Neural crest cell (in vitro differentiated cells): ENCODE measurements around the gene RSPRY1. TPM values are rescaled to one million over a fixed set of nuclear protein-coding genes. Genes with fewer than 3 reads are reported as not detected.

Experiments
- DNase-seq: peaks from one replicate; pipeline ENCODE4 v3.0.0; 2021; ENCODE audit warnings: low read depth, mixed read lengths, low spot score
- H3K27ac Mint-ChIP-seq: one replicate; pipeline ENCODE4 v1.8.0; 2021; ENCODE audit warnings: mild to moderate bottlenecking, mixed read lengths; ENCODE audit not compliant: unreplicated experiment
- H3K27me3 Mint-ChIP-seq: 2 replicates; pipeline ENCODE4 v1.8.0; 2021; ENCODE audit warnings: low read depth, mild to moderate bottlenecking, mixed read lengths
- H3K36me3 Mint-ChIP-seq: 2 replicates; pipeline ENCODE4 v1.8.0; 2021; ENCODE audit warnings: low read depth, mild to moderate bottlenecking, mixed read lengths
- H3K4me1 Mint-ChIP-seq: 2 replicates; pipeline ENCODE4 v1.8.0; 2021; ENCODE audit warnings: mixed read lengths
- H3K4me3 Mint-ChIP-seq: one replicate; pipeline ENCODE4 v1.8.0; 2021; ENCODE audit warnings: mild to moderate bottlenecking, mixed read lengths
- H3K9me3 Mint-ChIP-seq: 2 replicates; pipeline ENCODE4 v1.8.0; 2021; ENCODE audit warnings: mixed read lengths
- total RNA-seq: library from RNA; stranded (reverse); gene quantifications from 2 replicates; pipeline ENCODE4 v1.2.1, GENCODE V29; 2021
- TF ChIP-seq, protein P1 (sequence below): fragments of 200-600 bp; sonication (generic); conservative IDR thresholded peaks from 2 replicates; pipeline ENCODE4 v1.5.0; 2021; ENCODE audit warnings: antibody characterized with exemption, mild to moderate bottlenecking

The RSPRY1 gene
- total RNA-seq, 1 donor from 2014 or later, result 53.4 TPM

DNA sequence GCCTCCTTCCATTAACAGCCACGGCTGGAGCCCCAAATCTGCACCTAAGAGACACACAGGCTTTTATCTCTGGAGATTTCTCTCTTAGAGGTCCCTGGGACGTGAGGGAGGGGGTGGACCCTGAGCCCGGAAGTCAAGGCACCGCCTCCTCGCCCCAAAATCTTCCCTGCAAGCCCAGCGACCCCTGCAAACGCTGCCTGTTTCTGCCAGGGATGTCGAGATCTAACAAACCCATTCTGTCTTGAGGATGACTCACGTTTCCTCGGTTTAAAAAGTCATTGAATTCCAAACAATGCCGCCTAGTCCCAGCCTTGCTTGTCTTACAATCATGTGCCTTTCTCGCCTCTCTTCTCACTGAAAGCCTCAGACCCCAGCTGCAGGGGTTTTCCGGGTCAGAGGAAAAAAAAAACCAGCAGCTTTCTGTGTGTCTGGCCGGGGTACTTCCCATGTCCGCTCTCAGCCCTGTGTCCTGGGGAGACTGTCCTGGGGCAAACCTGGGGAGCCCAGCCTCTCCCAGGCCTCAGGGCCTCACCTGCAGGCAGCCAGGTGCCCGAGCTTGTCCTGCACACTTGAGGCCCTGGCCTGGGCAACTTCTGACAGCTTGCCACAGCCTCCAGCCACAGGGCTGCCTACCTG, 74.3 kb downstream of the RSPRY1 start:
- Mint-ChIP-seq H3K27me3 (no peaks in the 10 kb centered on the region), H3K4me1 (peaks cover 33% of the 10 kb centered on the region), H3K27ac (peak overlapping the region; percentile 97), H3K36me3 (no peaks in the 10 kb centered on the region), H3K9me3 (no peaks in the 10 kb centered on the region), H3K4me3 (peak overlapping the region; percentile 79)
- TF ChIP-seq, protein P1, sequence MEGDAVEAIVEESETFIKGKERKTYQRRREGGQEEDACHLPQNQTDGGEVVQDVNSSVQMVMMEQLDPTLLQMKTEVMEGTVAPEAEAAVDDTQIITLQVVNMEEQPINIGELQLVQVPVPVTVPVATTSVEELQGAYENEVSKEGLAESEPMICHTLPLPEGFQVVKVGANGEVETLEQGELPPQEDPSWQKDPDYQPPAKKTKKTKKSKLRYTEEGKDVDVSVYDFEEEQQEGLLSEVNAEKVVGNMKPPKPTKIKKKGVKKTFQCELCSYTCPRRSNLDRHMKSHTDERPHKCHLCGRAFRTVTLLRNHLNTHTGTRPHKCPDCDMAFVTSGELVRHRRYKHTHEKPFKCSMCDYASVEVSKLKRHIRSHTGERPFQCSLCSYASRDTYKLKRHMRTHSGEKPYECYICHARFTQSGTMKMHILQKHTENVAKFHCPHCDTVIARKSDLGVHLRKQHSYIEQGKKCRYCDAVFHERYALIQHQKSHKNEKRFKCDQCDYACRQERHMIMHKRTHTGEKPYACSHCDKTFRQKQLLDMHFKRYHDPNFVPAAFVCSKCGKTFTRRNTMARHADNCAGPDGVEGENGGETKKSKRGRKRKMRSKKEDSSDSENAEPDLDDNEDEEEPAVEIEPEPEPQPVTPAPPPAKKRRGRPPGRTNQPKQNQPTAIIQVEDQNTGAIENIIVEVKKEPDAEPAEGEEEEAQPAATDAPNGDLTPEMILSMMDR, result no peak
- peak; percentile 33 for DNase-seq

DNA sequence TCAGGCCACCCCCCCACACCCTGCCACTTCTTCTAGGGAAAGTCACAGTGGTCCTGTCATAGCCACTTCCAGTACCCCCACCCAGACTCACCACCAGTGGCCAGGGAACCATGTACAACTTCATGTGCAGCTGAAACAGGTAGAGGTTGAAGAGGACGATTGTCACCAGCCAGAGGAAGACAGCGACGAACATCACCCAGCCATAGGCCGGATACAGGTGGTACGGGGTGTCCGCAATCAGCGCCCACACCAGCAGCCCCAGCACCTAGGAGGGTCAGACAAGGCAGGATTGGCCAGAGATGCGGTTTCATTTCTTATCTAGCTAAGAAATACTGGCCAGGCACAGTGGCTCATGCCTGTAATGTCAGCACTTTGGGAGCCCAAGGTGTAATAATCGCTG, 75.7 kb downstream of the RSPRY1 start:
- H3K36me3 Mint-ChIP-seq, result no peaks in the 10 kb centered on the region
- no peak overlapping the region for H3K4me3 Mint-ChIP-seq
- H3K27ac Mint-ChIP-seq, result peak overlapping the region; percentile 91
- no peaks in the 10 kb centered on the region for H3K27me3 Mint-ChIP-seq
- TF ChIP-seq, protein P1, result no peak
- no peaks in the 10 kb centered on the region for H3K9me3 Mint-ChIP-seq
- DNase-seq, result no peak
- H3K4me1 Mint-ChIP-seq, result peaks cover 35% of the 10 kb centered on the region

DNA sequence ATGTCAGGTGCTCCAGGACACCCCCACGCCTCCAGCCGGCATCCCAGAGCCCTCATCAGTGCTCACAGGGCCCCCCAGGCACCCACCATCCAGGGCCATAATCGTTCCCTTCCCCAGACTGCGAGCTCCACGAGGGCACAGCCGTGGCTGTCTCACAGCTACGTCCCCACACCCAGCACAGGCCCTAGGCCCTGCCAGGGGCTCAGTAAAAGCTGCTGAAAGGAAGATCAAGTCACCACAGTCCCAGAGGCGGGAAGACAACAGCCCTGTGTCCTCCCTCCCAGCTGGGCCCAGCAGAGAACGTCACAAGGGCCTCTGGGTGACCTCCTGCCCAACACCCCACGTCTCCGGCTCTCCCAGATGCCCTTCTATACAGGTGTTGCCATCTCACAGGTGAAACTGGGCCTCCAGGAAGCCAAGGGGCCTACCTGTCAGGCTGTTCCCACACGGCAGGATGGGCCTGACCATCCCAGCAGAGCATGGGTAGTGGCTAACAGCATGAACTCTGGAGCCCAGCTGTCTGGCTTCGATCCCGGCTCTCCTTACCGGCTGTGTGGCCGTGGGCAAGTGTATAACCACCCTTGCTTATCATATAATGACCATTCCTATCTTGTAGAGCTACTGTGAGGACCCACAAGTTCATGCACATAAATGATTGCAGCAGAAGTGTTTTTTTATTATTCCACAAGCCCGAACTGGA, 76.9 kb downstream of the RSPRY1 start:
- TF ChIP-seq, protein P1, result no peak
- no peaks in the 10 kb centered on the region for H3K27me3 Mint-ChIP-seq
- H3K9me3 Mint-ChIP-seq, result no peaks in the 10 kb centered on the region
- peaks cover 37% of the 10 kb centered on the region for H3K4me1 Mint-ChIP-seq
- no peaks in the 10 kb centered on the region for H3K36me3 Mint-ChIP-seq
- H3K4me3 Mint-ChIP-seq, result peak overlapping the region; percentile 72
- DNase-seq, result no peak
- H3K27ac Mint-ChIP-seq, result peak overlapping the region; percentile 97

- Mint-ChIP-seq H3K4me3 (no peak overlapping the region), H3K27me3 (no peaks in the 10 kb centered on the region), H3K27ac (peak overlapping the region; percentile 6), H3K36me3 (no peaks in the 10 kb centered on the region), H3K4me1 (peaks cover 37% of the 10 kb centered on the region), H3K9me3 (no peaks in the 10 kb centered on the region)
- no peak for DNase-seq
- TF ChIP-seq, protein P1, result no peak
Measured at GRCh38 chr16:57263541-57264351, 77.6 kb downstream of the RSPRY1 start.

- Mint-ChIP-seq H3K27me3 (no peaks in the 10 kb centered on the region), H3K9me3 (no peaks in the 10 kb centered on the region), H3K4me3 (no peak overlapping the region), H3K4me1 (peaks cover 40% of the 10 kb centered on the region), H3K27ac (peak overlapping the region; percentile 6), H3K36me3 (no peaks in the 10 kb centered on the region)
- no peak for DNase-seq
- TF ChIP-seq, protein P1, result no peak
Measured at GRCh38 chr16:57264381-57264780, 78.3 kb downstream of the RSPRY1 start.
